MM.1S (cell line): Measurements from ENCODE around the gene TIGIT.

ENCODE experiments used
- DNase-seq: peaks from one replicate; pipeline ENCODE4 v3.0.0-alpha.2; 2015
- H2AFZ ChIP-seq: fragments of 300-600 bp; sonication (generic); 2 replicates; pipeline ENCODE4 v1.6.0; 2016; ENCODE audit warnings: antibody characterized with exemption, low read length
- H3F3A ChIP-seq: fragments of 300-600 bp; sonication (generic); 2 replicates; pipeline ENCODE4 v1.6.1; 2016; ENCODE audit warnings: mild to moderate bottlenecking, antibody characterized with exemption, low read length, moderate library complexity, mixed read lengths; ENCODE audit not compliant: insufficient read depth
- H3K27ac ChIP-seq: fragments of 300-600 bp; sonication (generic); 2 replicates; pipeline ENCODE4 v1.5.1; 2016; ENCODE audit warnings: mild to moderate bottlenecking, low read length
- H3K27me3 ChIP-seq: fragments of 300-600 bp; sonication (generic); replicated peaks from 2 replicates; pipeline ENCODE4 v1.6.0; 2016; ENCODE audit warnings: low read length; ENCODE audit not compliant: insufficient read depth
- H3K36me3 ChIP-seq: fragments of 300-600 bp; sonication (generic); replicated peaks from 2 replicates; pipeline ENCODE4 v1.6.1; 2016; ENCODE audit warnings: mild to moderate bottlenecking, low read length, mixed read lengths; ENCODE audit not compliant: insufficient read depth
- H3K4me1 ChIP-seq: fragments of 300-600 bp; sonication (generic); 2 replicates; pipeline ENCODE4 v1.6.1; 2016; ENCODE audit warnings: low read length, mixed read lengths
- H3K4me2 ChIP-seq: fragments of 300-600 bp; sonication (generic); 2 replicates; pipeline ENCODE4 v1.6.0; 2016; ENCODE audit warnings: low read depth, low read length
- H3K4me3 ChIP-seq: fragments of 300-600 bp; sonication (generic); 2 replicates; pipeline ENCODE4 v1.5.1; 2016; ENCODE audit warnings: low read length, mixed read lengths
- H3K79me2 ChIP-seq: fragments of 300-600 bp; sonication (generic); 2 replicates; pipeline ENCODE4 v1.6.1; 2016; ENCODE audit warnings: mixed run types, low read length, mixed read lengths
- H3K9ac ChIP-seq: fragments of 300-600 bp; sonication (generic); 2 replicates; pipeline ENCODE4 v1.6.1; 2016; ENCODE audit warnings: low read length, mixed read lengths
- H3K9me2 ChIP-seq: fragments of 300-600 bp; sonication (generic); replicated peaks from 2 replicates; pipeline ENCODE4 v1.6.1; 2016; ENCODE audit warnings: mild to moderate bottlenecking, low read length, mixed read lengths; ENCODE audit not compliant: insufficient read depth
- H3K9me3 ChIP-seq: fragments of 300-600 bp; sonication (generic); replicated peaks from 2 replicates; pipeline ENCODE4 v1.6.1; 2016; ENCODE audit warnings: mild to moderate bottlenecking, low read length, mixed read lengths; ENCODE audit not compliant: insufficient read depth
- H4K20me1 ChIP-seq: fragments of 300-600 bp; sonication (generic); 2 replicates; pipeline ENCODE4 v1.6.1; 2016; ENCODE audit warnings: mild to moderate bottlenecking, low read length, moderate library complexity, mixed read lengths; ENCODE audit not compliant: insufficient read depth
- EZH2 ChIP-seq: fragments of 300-600 bp; sonication (generic); optimal IDR thresholded peaks from 2 replicates; pipeline ENCODE3; 2017; ENCODE audit warnings: low read depth, mild to moderate bottlenecking, antibody characterized with exemption, low read length, mixed read lengths
- EZH2phosphoT487 ChIP-seq: fragments of 300-600 bp; sonication (generic); IDR thresholded peaks from 2 replicates; pipeline ENCODE4 v1.6.1; 2018; ENCODE audit warnings: antibody characterized with exemption, low read length
- TF ChIP-seq, protein P1 (sequence below): fragments of 300-600 bp; sonication (generic); IDR thresholded peaks from 2 replicates; pipeline ENCODE4 v1.5.1; 2016; ENCODE audit warnings: antibody characterized with exemption, low read length, mixed read lengths

The TIGIT gene

DNA sequence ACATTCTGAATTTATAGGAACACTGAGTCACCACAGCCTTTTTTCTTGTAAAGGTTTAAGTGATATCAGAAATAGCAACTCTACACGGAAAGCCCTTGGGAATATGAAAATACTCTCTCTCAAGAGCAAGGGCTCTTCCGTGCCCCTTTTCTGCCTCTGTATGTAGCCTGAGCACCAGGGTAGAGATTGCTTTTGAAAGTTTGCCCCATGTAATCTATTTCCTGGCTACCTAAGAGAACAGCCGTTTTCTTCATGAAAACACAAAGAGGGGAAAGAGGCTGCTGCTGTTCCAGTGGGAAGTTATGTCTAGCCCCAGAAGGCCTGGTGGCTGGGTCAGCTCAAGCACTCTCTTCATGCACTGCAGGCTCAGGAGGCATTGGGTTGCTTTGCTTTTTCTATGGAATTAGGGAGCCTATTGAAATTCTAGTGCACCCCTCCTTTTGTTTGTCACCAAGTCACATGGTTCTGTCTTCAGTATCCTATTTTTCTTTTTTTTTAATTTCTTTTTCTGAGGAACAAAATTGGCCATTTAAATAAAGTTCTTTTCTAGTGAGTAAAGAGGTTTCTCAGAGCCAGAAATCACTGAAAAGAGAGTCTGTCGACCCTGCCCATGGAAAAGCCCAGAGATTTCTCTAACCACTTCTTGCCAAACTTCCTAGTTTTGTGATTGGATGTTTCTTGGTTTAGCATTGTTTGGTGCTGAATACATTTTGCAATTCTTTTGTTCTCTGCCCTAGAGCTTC is 39.5 kb downstream of the TIGIT start:
- no peak for DNase-seq
- Histone ChIP-seq H3K4me1 (peaks cover 21% of the 10 kb centered on the region), H2AFZ (peak overlapping the region; percentile 50; the same call in 1 of the 2 replicates), H3K36me3 (no peaks in the 10 kb centered on the region), H3K79me2 (no peaks in the 10 kb centered on the region), H3K27ac (peak overlapping the region; percentile 87), H3K4me2 (peak overlapping the region; percentile 63), H3K9me3 (no peaks in the 10 kb centered on the region), H3K9me2 (no peaks in the 10 kb centered on the region), H3K9ac (peak overlapping the region; percentile 27; the same call in 1 of the 2 replicates), H3K27me3 (no peaks in the 10 kb centered on the region), H3F3A (peaks cover 6% of the 10 kb centered on the region), H4K20me1 (no peaks in the 10 kb centered on the region), H3K4me3 (no peak overlapping the region)
- no peak for TF ChIP-seq EZH2phosphoT487
- TF ChIP-seq, protein P1, sequence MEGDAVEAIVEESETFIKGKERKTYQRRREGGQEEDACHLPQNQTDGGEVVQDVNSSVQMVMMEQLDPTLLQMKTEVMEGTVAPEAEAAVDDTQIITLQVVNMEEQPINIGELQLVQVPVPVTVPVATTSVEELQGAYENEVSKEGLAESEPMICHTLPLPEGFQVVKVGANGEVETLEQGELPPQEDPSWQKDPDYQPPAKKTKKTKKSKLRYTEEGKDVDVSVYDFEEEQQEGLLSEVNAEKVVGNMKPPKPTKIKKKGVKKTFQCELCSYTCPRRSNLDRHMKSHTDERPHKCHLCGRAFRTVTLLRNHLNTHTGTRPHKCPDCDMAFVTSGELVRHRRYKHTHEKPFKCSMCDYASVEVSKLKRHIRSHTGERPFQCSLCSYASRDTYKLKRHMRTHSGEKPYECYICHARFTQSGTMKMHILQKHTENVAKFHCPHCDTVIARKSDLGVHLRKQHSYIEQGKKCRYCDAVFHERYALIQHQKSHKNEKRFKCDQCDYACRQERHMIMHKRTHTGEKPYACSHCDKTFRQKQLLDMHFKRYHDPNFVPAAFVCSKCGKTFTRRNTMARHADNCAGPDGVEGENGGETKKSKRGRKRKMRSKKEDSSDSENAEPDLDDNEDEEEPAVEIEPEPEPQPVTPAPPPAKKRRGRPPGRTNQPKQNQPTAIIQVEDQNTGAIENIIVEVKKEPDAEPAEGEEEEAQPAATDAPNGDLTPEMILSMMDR: no peak
- no peak for TF ChIP-seq EZH2

DNA sequence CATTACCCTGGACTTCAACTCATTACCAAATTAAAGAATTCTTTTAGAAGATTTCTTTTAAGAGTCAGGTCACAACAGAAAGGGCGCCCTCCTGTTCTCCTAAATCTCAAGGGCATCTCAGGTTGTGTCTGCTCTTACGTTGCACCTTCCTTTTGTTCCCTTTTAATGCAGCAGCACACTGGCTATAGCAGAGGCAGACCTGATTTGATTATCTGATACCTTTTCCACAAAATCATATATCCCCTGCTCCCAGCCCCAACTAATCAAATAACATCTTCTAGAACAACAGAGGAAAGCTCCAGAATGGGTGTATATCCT is 40.1 kb downstream of the TIGIT start:
- Histone ChIP-seq H3K9ac (no peak overlapping the region), H3K4me3 (no peak overlapping the region), H3K79me2 (no peaks in the 10 kb centered on the region), H3K4me1 (peaks cover 22% of the 10 kb centered on the region), H3K27ac (no peak overlapping the region), H3K9me3 (no peaks in the 10 kb centered on the region), H3K9me2 (no peaks in the 10 kb centered on the region), H3K36me3 (no peaks in the 10 kb centered on the region), H4K20me1 (no peaks in the 10 kb centered on the region), H3F3A (peaks cover 6% of the 10 kb centered on the region), H3K4me2 (no peak overlapping the region), H2AFZ (no peak overlapping the region), H3K27me3 (no peaks in the 10 kb centered on the region)
- DNase-seq: no peak
- no peak for TF ChIP-seq EZH2phosphoT487
- TF ChIP-seq EZH2: no peak
- TF ChIP-seq, protein P1: no peak

- Histone ChIP-seq H3K9me3 (no peaks in the 10 kb centered on the region), H3K9me2 (no peaks in the 10 kb centered on the region), H3K9ac (no peak overlapping the region), H3K27ac (no peak overlapping the region), H3K4me1 (peaks cover 22% of the 10 kb centered on the region), H3F3A (peaks cover 6% of the 10 kb centered on the region), H2AFZ (no peak overlapping the region), H3K4me2 (no peak overlapping the region), H3K79me2 (no peaks in the 10 kb centered on the region), H3K4me3 (no peak overlapping the region), H3K36me3 (no peaks in the 10 kb centered on the region), H4K20me1 (no peaks in the 10 kb centered on the region), H3K27me3 (no peaks in the 10 kb centered on the region)
- peak; percentile 23 for DNase-seq
- TF ChIP-seq EZH2phosphoT487: no peak
- TF ChIP-seq, protein P1: peak; percentile 58
- TF ChIP-seq EZH2: no peak
Measured at GRCh38 chr3:114336122-114336697, 42.4 kb downstream of the TIGIT start.
